HepG2 (cell line): ENCODE results near the gene MTFR1L. TPM values are rescaled to one million over a fixed set of nuclear protein-coding genes. Genes with fewer than 3 reads are reported as not detected.
A peak's percentile ranks its signal among the peaks of the same experiment; 100 is the strongest.

ENCODE experiments used
- AKAP8 ChIP-seq: sonication (generic); formaldehyde crosslinking; IDR thresholded peaks from 2 replicates; pipeline ENCODE4 v1.5.1; 2020; ENCODE audit warnings: mild to moderate bottlenecking, missing genetic modification reagents
- BHLHE40 ChIP-seq: IDR thresholded peaks from 2 replicates; pipeline ENCODE4 v1.6.1; 2011; ENCODE audit warnings: low read length, improper control_type of control experiment
- FOXJ3 ChIP-seq: sonication (generic); formaldehyde crosslinking; IDR thresholded peaks from 2 replicates; pipeline ENCODE4 v1.4.0; 2020; ENCODE audit warnings: missing genetic modification reagents, mild to moderate bottlenecking, borderline replicate concordance
- RARG ChIP-seq: sonication (generic); formaldehyde crosslinking; IDR thresholded peaks from 2 replicates; pipeline ENCODE4 v1.4.0; 2020; ENCODE audit warnings: low read depth, mild to moderate bottlenecking, missing genetic modification reagents
- ZBTB38 ChIP-seq: sonication (generic); formaldehyde crosslinking; IDR thresholded peaks from 2 replicates; pipeline ENCODE4 v1.5.1; 2020; ENCODE audit warnings: mild to moderate bottlenecking, missing genetic modification reagents
- ZNF235 ChIP-seq: sonication (generic); formaldehyde crosslinking; IDR thresholded peaks from 2 replicates; pipeline ENCODE4 v1.8.1; 2023; ENCODE audit warnings: mild to moderate bottlenecking, missing genetic modification reagents, borderline replicate concordance
- ZNF430 ChIP-seq: sonication (generic); formaldehyde crosslinking; IDR thresholded peaks from 2 replicates; pipeline ENCODE4 v1.9.0; 2021; ENCODE audit warnings: mild to moderate bottlenecking, missing genetic modification reagents
- ZNF644 ChIP-seq: IDR thresholded peaks from 2 replicates; pipeline ENCODE4 v1.6.1; 2016; ENCODE audit warnings: low read depth
- ZNF7 ChIP-seq: IDR thresholded peaks from 2 replicates; pipeline ENCODE4 v1.6.1; 2016; ENCODE audit warnings: missing biosample characterization, missing genetic modification reagents
- ZNF747 ChIP-seq: sonication (generic); formaldehyde crosslinking; IDR thresholded peaks from 2 replicates; pipeline ENCODE4 v1.8.1; 2023; ENCODE audit warnings: missing genetic modification reagents, mild to moderate bottlenecking, borderline replicate concordance
- ZZZ3 ChIP-seq: sonication (generic); formaldehyde crosslinking; IDR thresholded peaks from 2 replicates; pipeline ENCODE4 v1.4.0; 2020; ENCODE audit warnings: missing genetic modification reagents, mild to moderate bottlenecking, borderline replicate concordance
- polyA plus RNA-seq, 8 experiments: library from polyadenylated mRNA; depleted of rRNA in 3 of 8; stranded (reverse) in 7 of 8; unstranded in 1 of 8; fragments of >200 nt; fragmentation: Illumina TruSeq in 4 of 8; extraction: Trizol in 4 of 8; gene quantifications; 2 replicates each; pipeline versions ENCODE4 v1.2.1 to v1.2.3, GENCODE V29; 2011 to 2016; ENCODE audit warnings: low read depth in 4 of 8, missing spikeins in 1 of 8, mixed read lengths in 1 of 8; ENCODE audit not compliant: insufficient read depth in 1 of 8
- total RNA-seq, 5 experiments: library from RNA; depleted of rRNA; stranded (reverse); fragments of >200 nt; fragmentation: Illumina TruSeq; extraction: Trizol; gene quantifications; 2 replicates each; pipeline ENCODE4 v1.2.3, GENCODE V29; 2016; ENCODE audit warnings: low read depth in 1 of 5
- TF ChIP-seq, protein P1 (sequence below): sonication (generic); formaldehyde crosslinking; IDR thresholded peaks from 2 replicates; pipeline ENCODE4 v1.8.0; 2022; ENCODE audit warnings: missing genetic modification reagents, mild to moderate bottlenecking, moderate library complexity, borderline replicate concordance
- TF ChIP-seq, protein P2 (sequence below), 2 experiments: IDR thresholded peaks; 2 replicates each; pipeline ENCODE4 v1.6.1; 2011 to 2012; ENCODE audit warnings: low read length in 2 of 2, borderline replicate concordance in 1 of 2, low read depth in 1 of 2, mild to moderate bottlenecking in 1 of 2, moderate library complexity in 1 of 2
- TF ChIP-seq, protein P3 (sequence below): sonication (generic); formaldehyde crosslinking; IDR thresholded peaks from 2 replicates; pipeline ENCODE4 v1.8.0; 2022; ENCODE audit warnings: mild to moderate bottlenecking, missing genetic modification reagents; ENCODE audit not compliant: insufficient replicate concordance
- TF ChIP-seq, protein P4 (sequence below): sonication (generic); formaldehyde crosslinking; IDR thresholded peaks from 2 replicates; pipeline ENCODE4 v1.4.0; 2020; ENCODE audit warnings: missing genetic modification reagents

The MTFR1L gene
- total and polyA plus RNA-seq, 2 of the 13 experiments (the other 11 are each of a cell fraction or from before 2014, with no cell fraction given), result 38.0 to 55.7 TPM

DNA sequence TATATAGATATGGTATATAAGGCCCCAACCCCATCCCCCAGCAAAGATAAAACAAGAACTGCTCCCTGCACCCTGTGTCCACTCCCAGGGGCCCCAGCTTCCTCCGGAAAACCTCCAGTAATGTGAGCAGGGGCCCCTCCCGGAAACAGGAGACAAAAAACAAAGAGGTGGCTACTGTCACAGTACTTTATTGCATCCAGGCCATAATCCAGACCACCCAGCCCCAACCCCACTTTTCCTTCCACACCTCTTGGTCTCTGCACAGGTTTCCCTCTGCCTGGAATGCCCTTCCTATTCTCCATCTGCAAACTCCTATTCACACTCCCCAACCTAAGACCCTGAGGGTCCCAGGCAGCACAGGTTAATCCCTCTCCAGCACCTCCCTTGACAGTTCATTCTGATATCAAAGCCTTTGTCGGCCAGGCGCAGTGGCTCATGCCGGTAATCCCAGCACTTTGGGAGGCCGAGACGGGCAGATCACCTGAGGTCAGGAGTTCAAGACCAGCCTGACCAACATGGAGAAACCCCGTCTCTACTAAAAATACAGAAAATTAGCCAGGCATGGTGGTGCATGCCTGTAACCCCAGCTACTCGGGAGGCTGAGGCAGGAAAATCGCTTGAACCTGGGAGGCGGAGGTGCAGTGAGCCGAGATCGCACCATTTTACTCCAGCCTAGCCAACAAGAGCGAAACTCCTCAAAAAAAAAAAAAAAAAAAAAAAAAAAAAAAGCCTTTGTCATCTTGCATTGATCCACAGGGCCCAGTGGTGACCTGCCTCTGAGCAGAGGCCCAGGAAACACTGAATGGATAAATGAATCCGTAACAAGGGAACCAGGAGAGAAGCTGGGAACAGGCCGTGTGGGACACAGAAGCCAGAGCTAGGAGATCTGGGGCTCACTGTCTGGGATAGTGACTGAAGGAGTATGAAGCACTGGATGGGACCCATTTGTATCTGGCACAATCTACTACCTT, 41.8 kb downstream of the MTFR1L start (continued):
- TF ChIP-seq, protein P1, sequence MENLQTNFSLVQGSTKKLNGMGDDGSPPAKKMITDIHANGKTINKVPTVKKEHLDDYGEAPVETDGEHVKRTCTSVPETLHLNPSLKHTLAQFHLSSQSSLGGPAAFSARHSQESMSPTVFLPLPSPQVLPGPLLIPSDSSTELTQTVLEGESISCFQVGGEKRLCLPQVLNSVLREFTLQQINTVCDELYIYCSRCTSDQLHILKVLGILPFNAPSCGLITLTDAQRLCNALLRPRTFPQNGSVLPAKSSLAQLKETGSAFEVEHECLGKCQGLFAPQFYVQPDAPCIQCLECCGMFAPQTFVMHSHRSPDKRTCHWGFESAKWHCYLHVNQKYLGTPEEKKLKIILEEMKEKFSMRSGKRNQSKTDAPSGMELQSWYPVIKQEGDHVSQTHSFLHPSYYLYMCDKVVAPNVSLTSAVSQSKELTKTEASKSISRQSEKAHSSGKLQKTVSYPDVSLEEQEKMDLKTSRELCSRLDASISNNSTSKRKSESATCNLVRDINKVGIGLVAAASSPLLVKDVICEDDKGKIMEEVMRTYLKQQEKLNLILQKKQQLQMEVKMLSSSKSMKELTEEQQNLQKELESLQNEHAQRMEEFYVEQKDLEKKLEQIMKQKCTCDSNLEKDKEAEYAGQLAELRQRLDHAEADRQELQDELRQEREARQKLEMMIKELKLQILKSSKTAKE (CRISPR knock-in tag), result peak; percentile 71
- TF ChIP-seq, protein P2, sequence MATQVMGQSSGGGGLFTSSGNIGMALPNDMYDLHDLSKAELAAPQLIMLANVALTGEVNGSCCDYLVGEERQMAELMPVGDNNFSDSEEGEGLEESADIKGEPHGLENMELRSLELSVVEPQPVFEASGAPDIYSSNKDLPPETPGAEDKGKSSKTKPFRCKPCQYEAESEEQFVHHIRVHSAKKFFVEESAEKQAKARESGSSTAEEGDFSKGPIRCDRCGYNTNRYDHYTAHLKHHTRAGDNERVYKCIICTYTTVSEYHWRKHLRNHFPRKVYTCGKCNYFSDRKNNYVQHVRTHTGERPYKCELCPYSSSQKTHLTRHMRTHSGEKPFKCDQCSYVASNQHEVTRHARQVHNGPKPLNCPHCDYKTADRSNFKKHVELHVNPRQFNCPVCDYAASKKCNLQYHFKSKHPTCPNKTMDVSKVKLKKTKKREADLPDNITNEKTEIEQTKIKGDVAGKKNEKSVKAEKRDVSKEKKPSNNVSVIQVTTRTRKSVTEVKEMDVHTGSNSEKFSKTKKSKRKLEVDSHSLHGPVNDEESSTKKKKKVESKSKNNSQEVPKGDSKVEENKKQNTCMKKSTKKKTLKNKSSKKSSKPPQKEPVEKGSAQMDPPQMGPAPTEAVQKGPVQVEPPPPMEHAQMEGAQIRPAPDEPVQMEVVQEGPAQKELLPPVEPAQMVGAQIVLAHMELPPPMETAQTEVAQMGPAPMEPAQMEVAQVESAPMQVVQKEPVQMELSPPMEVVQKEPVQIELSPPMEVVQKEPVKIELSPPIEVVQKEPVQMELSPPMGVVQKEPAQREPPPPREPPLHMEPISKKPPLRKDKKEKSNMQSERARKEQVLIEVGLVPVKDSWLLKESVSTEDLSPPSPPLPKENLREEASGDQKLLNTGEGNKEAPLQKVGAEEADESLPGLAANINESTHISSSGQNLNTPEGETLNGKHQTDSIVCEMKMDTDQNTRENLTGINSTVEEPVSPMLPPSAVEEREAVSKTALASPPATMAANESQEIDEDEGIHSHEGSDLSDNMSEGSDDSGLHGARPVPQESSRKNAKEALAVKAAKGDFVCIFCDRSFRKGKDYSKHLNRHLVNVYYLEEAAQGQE (IDR thresholded peaks at IDR 0.05; ENCODE audit: borderline replicate concordance in 1 of 2, low read depth in 1 of 2, low read length in 2 of 2), result peak in 1 of 2 experiments; percentile 52; a peak in 1 of 4 replicates
- TF ChIP-seq ZNF430 (CRISPR knock-in tag) (no peak), RARG (CRISPR knock-in tag) (no peak), BHLHE40 (peak; percentile 24; the same call in 1 of the 2 replicates), ZNF7 (CRISPR knock-in tag) (no peak), FOXJ3 (CRISPR knock-in tag) (peak; percentile 36; the same call in 1 of the 2 replicates), ZNF235 (CRISPR knock-in tag) (no peak), ZBTB38 (CRISPR knock-in tag) (peak; percentile 85), ZZZ3 (no peak), ZNF747 (CRISPR knock-in tag) (no peak), AKAP8 (CRISPR knock-in tag) (no peak), ZNF644 (CRISPR knock-in tag) (no peak)
- TF ChIP-seq, protein P3, sequence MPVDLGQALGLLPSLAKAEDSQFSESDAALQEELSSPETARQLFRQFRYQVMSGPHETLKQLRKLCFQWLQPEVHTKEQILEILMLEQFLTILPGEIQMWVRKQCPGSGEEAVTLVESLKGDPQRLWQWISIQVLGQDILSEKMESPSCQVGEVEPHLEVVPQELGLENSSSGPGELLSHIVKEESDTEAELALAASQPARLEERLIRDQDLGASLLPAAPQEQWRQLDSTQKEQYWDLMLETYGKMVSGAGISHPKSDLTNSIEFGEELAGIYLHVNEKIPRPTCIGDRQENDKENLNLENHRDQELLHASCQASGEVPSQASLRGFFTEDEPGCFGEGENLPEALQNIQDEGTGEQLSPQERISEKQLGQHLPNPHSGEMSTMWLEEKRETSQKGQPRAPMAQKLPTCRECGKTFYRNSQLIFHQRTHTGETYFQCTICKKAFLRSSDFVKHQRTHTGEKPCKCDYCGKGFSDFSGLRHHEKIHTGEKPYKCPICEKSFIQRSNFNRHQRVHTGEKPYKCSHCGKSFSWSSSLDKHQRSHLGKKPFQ, result peak; percentile 78
- TF ChIP-seq, protein P4, sequence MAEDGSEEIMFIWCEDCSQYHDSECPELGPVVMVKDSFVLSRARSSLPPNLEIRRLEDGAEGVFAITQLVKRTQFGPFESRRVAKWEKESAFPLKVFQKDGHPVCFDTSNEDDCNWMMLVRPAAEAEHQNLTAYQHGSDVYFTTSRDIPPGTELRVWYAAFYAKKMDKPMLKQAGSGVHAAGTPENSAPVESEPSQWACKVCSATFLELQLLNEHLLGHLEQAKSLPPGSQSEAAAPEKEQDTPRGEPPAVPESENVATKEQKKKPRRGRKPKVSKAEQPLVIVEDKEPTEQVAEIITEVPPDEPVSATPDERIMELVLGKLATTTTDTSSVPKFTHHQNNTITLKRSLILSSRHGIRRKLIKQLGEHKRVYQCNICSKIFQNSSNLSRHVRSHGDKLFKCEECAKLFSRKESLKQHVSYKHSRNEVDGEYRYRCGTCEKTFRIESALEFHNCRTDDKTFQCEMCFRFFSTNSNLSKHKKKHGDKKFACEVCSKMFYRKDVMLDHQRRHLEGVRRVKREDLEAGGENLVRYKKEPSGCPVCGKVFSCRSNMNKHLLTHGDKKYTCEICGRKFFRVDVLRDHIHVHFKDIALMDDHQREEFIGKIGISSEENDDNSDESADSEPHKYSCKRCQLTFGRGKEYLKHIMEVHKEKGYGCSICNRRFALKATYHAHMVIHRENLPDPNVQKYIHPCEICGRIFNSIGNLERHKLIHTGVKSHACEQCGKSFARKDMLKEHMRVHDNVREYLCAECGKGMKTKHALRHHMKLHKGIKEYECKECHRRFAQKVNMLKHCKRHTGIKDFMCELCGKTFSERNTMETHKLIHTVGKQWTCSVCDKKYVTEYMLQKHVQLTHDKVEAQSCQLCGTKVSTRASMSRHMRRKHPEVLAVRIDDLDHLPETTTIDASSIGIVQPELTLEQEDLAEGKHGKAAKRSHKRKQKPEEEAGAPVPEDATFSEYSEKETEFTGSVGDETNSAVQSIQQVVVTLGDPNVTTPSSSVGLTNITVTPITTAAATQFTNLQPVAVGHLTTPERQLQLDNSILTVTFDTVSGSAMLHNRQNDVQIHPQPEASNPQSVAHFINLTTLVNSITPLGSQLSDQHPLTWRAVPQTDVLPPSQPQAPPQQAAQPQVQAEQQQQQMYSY (CRISPR knock-in tag), result peak; percentile 31; the same call in 1 of the 2 replicates
